DND-41 (cell line): ENCODE measurements around the gene CYFIP2.

Source experiments
- ATAC-seq: fragments of 200-7000 bp; cut with Tn5 transposase; 3 replicates; pipeline ENCODE4 v1.9.1; 2021; ENCODE audit warnings: low read depth; ENCODE audit not compliant: insufficient read depth
- DNase-seq: peaks from one replicate; pipeline ENCODE4 v3.0.0-alpha.2; 2020
- H2AFZ ChIP-seq: 2 replicates; pipeline ENCODE4 v1.6.0; 2012; ENCODE audit warnings: low read depth, low read length
- H3K27ac ChIP-seq: 2 replicates; pipeline ENCODE4 v1.5.1; 2012; ENCODE audit warnings: low read length, inconsistent platforms
- H3K27me3 ChIP-seq: fragments of 200-600 bp; sonication (generic); 2 replicates; pipeline ENCODE4 v1.6.0; 2012; ENCODE audit warnings: low read length, mild to moderate bottlenecking, inconsistent platforms; ENCODE audit not compliant: insufficient read depth, poor library complexity
- H3K36me3 ChIP-seq: 2 replicates; pipeline ENCODE4 v1.5.1; 2012; ENCODE audit warnings: low read length, inconsistent platforms; ENCODE audit not compliant: insufficient read depth
- H3K4me1 ChIP-seq: 2 replicates; pipeline ENCODE4 v1.5.1; 2012; ENCODE audit warnings: mild to moderate bottlenecking, low read length; ENCODE audit not compliant: insufficient read depth
- H3K4me2 ChIP-seq: 2 replicates; pipeline ENCODE4 v1.6.0; 2012; ENCODE audit warnings: mild to moderate bottlenecking, moderate library complexity, low read length, inconsistent platforms; ENCODE audit not compliant: insufficient read depth
- H3K4me3 ChIP-seq, 2 experiments: fragments of 200-600 bp in 1 of 2; shearing (Covaris generic) in 1 of 2; 2 replicates each; pipeline ENCODE4 v1.5.1; 2012 to 2016; ENCODE audit warnings: inconsistent platforms in 2 of 2, low read length in 2 of 2, mild to moderate bottlenecking in 2 of 2, low read depth in 1 of 2, moderate library complexity in 1 of 2
- H3K79me2 ChIP-seq: 2 replicates; pipeline ENCODE4 v1.6.0; 2012; ENCODE audit warnings: low read length, inconsistent platforms; ENCODE audit not compliant: insufficient read depth
- H3K9ac ChIP-seq: 2 replicates; pipeline ENCODE4 v1.6.0; 2012; ENCODE audit warnings: low read depth, mild to moderate bottlenecking, inconsistent platforms, low read length, moderate library complexity
- H3K9me3 ChIP-seq: 2 replicates; pipeline ENCODE4 v1.5.1; 2012; ENCODE audit warnings: low read length, moderate library complexity, mild to moderate bottlenecking, inconsistent platforms; ENCODE audit not compliant: insufficient read depth, severe bottlenecking
- H4K20me1 ChIP-seq: 2 replicates; pipeline ENCODE4 v1.6.0; 2012; ENCODE audit warnings: low read length; ENCODE audit not compliant: insufficient read depth
- EZH2 ChIP-seq: IDR thresholded peaks from 3 replicates; pipeline ENCODE4 v1.6.1; 2012; ENCODE audit warnings: borderline replicate concordance, low read depth, mild to moderate bottlenecking, moderate library complexity, low read length, inconsistent platforms; ENCODE audit not compliant: severe bottlenecking
- TF ChIP-seq, protein P1 (sequence below): IDR thresholded peaks from 2 replicates; pipeline ENCODE4 v1.5.1; 2012; ENCODE audit warnings: borderline replicate concordance, low read length, moderate library complexity, mild to moderate bottlenecking; ENCODE audit not compliant: poor library complexity, severe bottlenecking; ENCODE audit errors: extremely low read depth

CYFIP2 gene

GRCh38 chr5:157350939-157351801 is 85.2 kb downstream of the CYFIP2 start:
- no peak overlapping the region for H2AFZ ChIP-seq
- no peak for ATAC-seq
- H3K4me3 ChIP-seq, result no peak overlapping the region
- H3K4me2 ChIP-seq, result no peak overlapping the region
- H3K79me2 ChIP-seq, result no peaks in the 10 kb centered on the region
- peaks cover 87% of the 10 kb centered on the region for H3K36me3 ChIP-seq
- no peak for DNase-seq
- peaks cover 12% of the 10 kb centered on the region for H4K20me1 ChIP-seq
- H3K9me3 ChIP-seq, result no peaks in the 10 kb centered on the region
- H3K9ac ChIP-seq, result no peak overlapping the region
- H3K27ac ChIP-seq, result no peak overlapping the region
- no peaks in the 10 kb centered on the region for H3K27me3 ChIP-seq
- TF ChIP-seq EZH2, result no peak
- TF ChIP-seq, protein P1, sequence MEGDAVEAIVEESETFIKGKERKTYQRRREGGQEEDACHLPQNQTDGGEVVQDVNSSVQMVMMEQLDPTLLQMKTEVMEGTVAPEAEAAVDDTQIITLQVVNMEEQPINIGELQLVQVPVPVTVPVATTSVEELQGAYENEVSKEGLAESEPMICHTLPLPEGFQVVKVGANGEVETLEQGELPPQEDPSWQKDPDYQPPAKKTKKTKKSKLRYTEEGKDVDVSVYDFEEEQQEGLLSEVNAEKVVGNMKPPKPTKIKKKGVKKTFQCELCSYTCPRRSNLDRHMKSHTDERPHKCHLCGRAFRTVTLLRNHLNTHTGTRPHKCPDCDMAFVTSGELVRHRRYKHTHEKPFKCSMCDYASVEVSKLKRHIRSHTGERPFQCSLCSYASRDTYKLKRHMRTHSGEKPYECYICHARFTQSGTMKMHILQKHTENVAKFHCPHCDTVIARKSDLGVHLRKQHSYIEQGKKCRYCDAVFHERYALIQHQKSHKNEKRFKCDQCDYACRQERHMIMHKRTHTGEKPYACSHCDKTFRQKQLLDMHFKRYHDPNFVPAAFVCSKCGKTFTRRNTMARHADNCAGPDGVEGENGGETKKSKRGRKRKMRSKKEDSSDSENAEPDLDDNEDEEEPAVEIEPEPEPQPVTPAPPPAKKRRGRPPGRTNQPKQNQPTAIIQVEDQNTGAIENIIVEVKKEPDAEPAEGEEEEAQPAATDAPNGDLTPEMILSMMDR, result no peak
- H3K4me1 ChIP-seq, result no peaks in the 10 kb centered on the region

DNA sequence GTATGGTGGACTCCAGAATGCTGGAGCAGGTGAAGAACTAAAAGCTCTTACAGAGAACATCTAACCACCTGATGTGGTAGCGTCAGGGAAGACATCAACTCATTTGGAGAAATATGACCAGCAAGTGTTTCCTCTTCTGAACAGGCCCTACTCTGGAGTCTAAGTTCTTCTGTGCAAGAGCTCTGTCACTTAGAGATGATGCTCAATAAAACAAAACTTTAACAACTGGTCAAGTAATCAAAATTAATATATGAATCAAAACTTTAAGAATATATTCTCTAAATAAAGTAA is 85.8 kb downstream of the CYFIP2 start:
- Histone ChIP-seq H3K4me2 (no peak overlapping the region), H3K79me2 (no peaks in the 10 kb centered on the region), H3K9me3 (no peaks in the 10 kb centered on the region), H3K4me1 (no peaks in the 10 kb centered on the region), H2AFZ (no peak overlapping the region), H3K27ac (no peak overlapping the region), H3K9ac (no peak overlapping the region), H3K4me3 (no peak overlapping the region), H3K36me3 (peaks cover 87% of the 10 kb centered on the region), H3K27me3 (no peaks in the 10 kb centered on the region), H4K20me1 (peaks cover 12% of the 10 kb centered on the region)
- TF ChIP-seq EZH2, result no peak
- TF ChIP-seq, protein P1, result no peak
- DNase-seq, result no peak
- no peak for ATAC-seq

GRCh38 chr5:157352756-157353340 is 86.9 kb downstream of the CYFIP2 start:
- Histone ChIP-seq H3K9me3 (no peaks in the 10 kb centered on the region), H3K27me3 (no peaks in the 10 kb centered on the region), H3K4me1 (no peaks in the 10 kb centered on the region), H3K27ac (no peak overlapping the region), H3K4me2 (no peak overlapping the region), H4K20me1 (peaks cover 12% of the 10 kb centered on the region), H3K79me2 (no peaks in the 10 kb centered on the region), H3K36me3 (peaks cover 89% of the 10 kb centered on the region), H3K4me3 (no peak overlapping the region), H2AFZ (no peak overlapping the region), H3K9ac (no peak overlapping the region)
- TF ChIP-seq EZH2, result no peak
- TF ChIP-seq, protein P1, result no peak
- DNase-seq (no peak), ATAC-seq (no peak)
